ENCODE results near the gene TESK2.
A peak's percentile ranks its signal among the peaks of the same experiment; 100 is the strongest.

TESK2 gene

GRCh38 chr1:45501505-45501859 is 10.5 kb upstream of the TESK2 start:
- H4K91ac ChIP-seq (ENCODE audit: low read depth, low read length, poor library complexity), result no peak overlapping the region

DNA sequence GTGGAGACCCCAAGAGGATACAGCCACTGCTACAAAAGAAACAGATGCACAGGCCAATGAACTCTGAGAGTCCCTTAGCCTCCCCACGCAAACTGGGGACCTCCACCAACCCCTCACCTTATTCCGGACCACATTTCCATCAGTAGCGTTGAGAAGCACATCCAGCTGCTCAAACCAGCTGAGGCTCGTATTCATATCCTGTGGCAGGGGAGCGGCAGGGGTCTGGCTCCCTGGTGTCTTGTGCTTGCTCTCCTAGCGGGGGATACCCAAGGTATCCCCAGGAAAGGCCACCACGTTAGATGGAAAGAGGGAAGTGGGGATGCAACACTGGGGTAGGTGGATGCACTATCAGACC is 8.4 kb upstream of the TESK2 start:
- peak overlapping the region; percentile 85 for H3K4me2 ChIP-seq (ENCODE audit: insufficient read depth, low read length, poor library complexity, severe bottlenecking)
- peaks cover 4 to 10% of the 10 kb centered on the region in 2 donors for H3K4me1 ChIP-seq (ENCODE audit: control insufficient read depth in 2 of 2, insufficient read depth in 1 of 2, low read depth in 1 of 2, low read length in 2 of 2)
- no peaks in the 10 kb centered on the region for H3K27me3 ChIP-seq (ENCODE audit: control insufficient read depth in 3 of 3, insufficient read depth in 3 of 3, low read depth in 1 of 3, low read length in 3 of 3)
- peak overlapping the region; percentile 54 for H2BK5ac ChIP-seq (ENCODE audit: low read length)
- no peak overlapping the region for H2AK5ac ChIP-seq (ENCODE audit: low read depth, low read length)
- no peak overlapping the region for H3K4ac ChIP-seq (ENCODE audit: low read length)
- no peak overlapping the region for H4K91ac ChIP-seq (ENCODE audit: low read depth, low read length, poor library complexity)
- peak overlapping the region; percentile 60 for H3K14ac ChIP-seq (ENCODE audit: low read length)
- peak overlapping the region; percentile 11 for H3K23ac ChIP-seq (ENCODE audit: low read depth, low read length, poor library complexity)
- H2BK120ac ChIP-seq (ENCODE audit: low read depth, low read length), result no peak overlapping the region
- peak overlapping the region; percentile 65 to 88 for H3K4me3 ChIP-seq (ENCODE audit: low read length in 2 of 2)
- H2BK15ac ChIP-seq (ENCODE audit: low read length), result peak overlapping the region; percentile 10
- no peak overlapping the region for H2BK12ac ChIP-seq (ENCODE audit: low read length)
- DNase-seq (ENCODE audit: low spot score), result no peak
- no CpG with 5 or more reads among the region's 7 CpGs for WGBS, 2 donors (ENCODE audit: extremely low coverage in 2 of 2, insufficient read length in 2 of 2, insufficient replicate concordance in 1 of 2)
- H3K27ac ChIP-seq (replicated peaks; ENCODE audit: low read length), result no peak overlapping the region
- peak overlapping the region; percentile 38 for H3K18ac ChIP-seq (ENCODE audit: low read length)
- peak overlapping the region; percentile 85 for H2AFZ ChIP-seq (ENCODE audit: low read length)
- no peaks in the 10 kb centered on the region for H3K9me3 ChIP-seq (replicated peaks in 1 of 2; ENCODE audit: control insufficient read depth in 2 of 2, insufficient read depth in 1 of 2, low read depth in 1 of 2, low read length in 2 of 2)
- H3K36me3 ChIP-seq (replicated peaks in 1 of 2; ENCODE audit: control insufficient read depth in 2 of 2, insufficient read depth in 2 of 2, low read length in 2 of 2), result peaks cover 0 to 5% of the 10 kb centered on the region in 2 donors
- H4K8ac ChIP-seq (ENCODE audit: low read depth, low read length), result no peak overlapping the region
- peak overlapping the region; percentile 71 for H3K9ac ChIP-seq (ENCODE audit: low read depth, low read length, poor library complexity)
- H3K79me1 ChIP-seq (ENCODE audit: low read depth, low read length), result no peaks in the 10 kb centered on the region

More at GRCh38 chr1:45501505-45501859, 10.5 kb upstream of the TESK2 start:
- Histone ChIP-seq H2BK15ac (ENCODE audit: low read length) (no peak overlapping the region), H3K9ac (ENCODE audit: low read depth, low read length, poor library complexity) (no peak overlapping the region), H3K14ac (ENCODE audit: low read length) (no peak overlapping the region), H2BK120ac (ENCODE audit: low read depth, low read length) (no peak overlapping the region), H3K27ac (replicated peaks; ENCODE audit: low read length) (no peak overlapping the region), H3K23ac (ENCODE audit: low read depth, low read length, poor library complexity) (no peak overlapping the region), H3K9me3 (replicated peaks in 1 of 2; ENCODE audit: control insufficient read depth in 2 of 2, insufficient read depth in 1 of 2, low read depth in 1 of 2, low read length in 2 of 2) (no peaks in the 10 kb centered on the region), H3K4me1 (ENCODE audit: control insufficient read depth in 2 of 2, insufficient read depth in 1 of 2, low read depth in 1 of 2, low read length in 2 of 2) (peaks cover 4 to 10% of the 10 kb centered on the region in 2 donors), H4K8ac (ENCODE audit: low read depth, low read length) (no peak overlapping the region), H3K4me2 (ENCODE audit: insufficient read depth, low read length, poor library complexity, severe bottlenecking) (no peak overlapping the region), H3K27me3 (ENCODE audit: control insufficient read depth in 3 of 3, insufficient read depth in 3 of 3, low read depth in 1 of 3, low read length in 3 of 3) (no peaks in the 10 kb centered on the region), H3K4me3 (ENCODE audit: low read length in 2 of 2) (peak overlapping the region in 1 of 2 donors; percentile 65), H2AK5ac (ENCODE audit: low read depth, low read length) (no peak overlapping the region), H2BK12ac (ENCODE audit: low read length) (no peak overlapping the region), H2AFZ (ENCODE audit: low read length) (no peak overlapping the region), H3K4ac (ENCODE audit: low read length) (no peak overlapping the region), H3K79me1 (ENCODE audit: low read depth, low read length) (no peaks in the 10 kb centered on the region), H3K18ac (ENCODE audit: low read length) (no peak overlapping the region), H2BK5ac (ENCODE audit: low read length) (no peak overlapping the region), H3K36me3 (replicated peaks in 1 of 2; ENCODE audit: control insufficient read depth in 2 of 2, insufficient read depth in 2 of 2, low read length in 2 of 2) (peaks cover 0 to 5% of the 10 kb centered on the region in 2 donors)
- DNase-seq (ENCODE audit: low spot score), result no peak
- WGBS, 2 donors (ENCODE audit: extremely low coverage in 2 of 2, insufficient read length in 2 of 2, insufficient replicate concordance in 1 of 2), result no CpG with 5 or more reads among the region's 2 CpGs

DNA sequence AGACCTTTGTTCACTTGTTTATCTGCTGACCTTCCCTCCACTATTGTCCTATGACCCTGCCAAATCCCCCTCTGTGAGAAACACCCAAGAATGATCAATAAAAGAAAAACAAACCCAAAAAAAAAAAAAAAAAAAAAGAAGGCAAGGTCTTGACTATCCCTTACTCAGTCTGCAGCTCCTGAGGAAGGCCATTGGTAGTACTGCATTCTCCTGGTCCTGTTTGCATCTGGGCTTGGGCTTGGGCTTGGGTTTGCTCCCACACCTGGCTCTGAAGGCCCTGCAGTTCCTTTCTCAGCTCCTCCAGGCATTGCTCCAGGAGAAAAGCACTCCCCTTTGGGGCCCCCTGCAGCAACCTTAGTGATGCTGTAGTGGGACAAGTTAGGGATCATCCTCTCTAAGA is 7.3 kb upstream of the TESK2 start:
- Histone ChIP-seq H3K23ac (ENCODE audit: low read depth, low read length, poor library complexity) (no peak overlapping the region), H3K27me3 (ENCODE audit: control insufficient read depth in 3 of 3, insufficient read depth in 3 of 3, low read depth in 1 of 3, low read length in 3 of 3) (no peaks in the 10 kb centered on the region), H2BK12ac (ENCODE audit: low read length) (no peak overlapping the region), H3K4me1 (ENCODE audit: control insufficient read depth in 2 of 2, insufficient read depth in 1 of 2, low read depth in 1 of 2, low read length in 2 of 2) (peaks cover 4 to 10% of the 10 kb centered on the region in 2 donors), H3K4ac (ENCODE audit: low read length) (no peak overlapping the region), H3K14ac (ENCODE audit: low read length) (no peak overlapping the region), H2BK5ac (ENCODE audit: low read length) (no peak overlapping the region), H3K18ac (ENCODE audit: low read length) (no peak overlapping the region), H2BK120ac (ENCODE audit: low read depth, low read length) (no peak overlapping the region), H3K9me3 (replicated peaks in 1 of 2; ENCODE audit: control insufficient read depth in 2 of 2, insufficient read depth in 1 of 2, low read depth in 1 of 2, low read length in 2 of 2) (no peaks in the 10 kb centered on the region), H2AFZ (ENCODE audit: low read length) (no peak overlapping the region), H3K4me2 (ENCODE audit: insufficient read depth, low read length, poor library complexity, severe bottlenecking) (no peak overlapping the region), H3K36me3 (replicated peaks in 1 of 2; ENCODE audit: control insufficient read depth in 2 of 2, insufficient read depth in 2 of 2, low read length in 2 of 2) (no peaks in the 10 kb centered on the region), H3K79me1 (ENCODE audit: low read depth, low read length) (no peaks in the 10 kb centered on the region), H2AK5ac (ENCODE audit: low read depth, low read length) (no peak overlapping the region), H3K27ac (replicated peaks; ENCODE audit: low read length) (no peak overlapping the region), H4K8ac (ENCODE audit: low read depth, low read length) (no peak overlapping the region), H3K4me3 (ENCODE audit: low read length in 2 of 2) (no peak overlapping the region), H4K91ac (ENCODE audit: low read depth, low read length, poor library complexity) (no peak overlapping the region), H2BK15ac (ENCODE audit: low read length) (no peak overlapping the region), H3K9ac (ENCODE audit: low read depth, low read length, poor library complexity) (no peak overlapping the region)
- DNase-seq (ENCODE audit: low spot score), result no peak

DNA sequence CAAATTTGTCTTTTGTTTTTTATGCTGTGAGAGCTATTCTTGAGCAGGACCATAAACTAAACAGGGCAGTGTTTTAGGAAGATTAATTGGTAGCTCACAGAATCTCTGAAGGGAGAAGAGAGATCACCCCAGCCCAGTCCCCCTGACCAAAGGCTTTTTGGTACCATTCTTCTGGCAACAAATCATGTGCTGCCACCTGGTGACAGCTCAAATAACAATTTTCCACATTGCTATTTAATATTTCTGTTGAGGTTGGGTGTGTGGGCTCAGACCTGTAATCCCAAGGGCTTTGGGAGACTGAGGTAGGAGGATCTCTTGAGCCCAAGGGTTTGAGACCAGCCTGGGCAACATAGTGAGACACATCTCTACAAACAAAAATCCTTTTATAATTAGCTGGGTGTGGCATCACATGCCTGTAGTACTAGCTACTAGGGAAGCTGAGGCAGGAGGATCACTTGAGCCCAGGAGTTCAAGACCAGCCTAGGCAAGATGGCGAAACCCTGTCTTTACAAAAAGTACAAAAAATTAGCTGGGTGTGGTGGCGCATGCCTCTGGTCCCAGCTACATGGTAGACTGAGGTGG is 2.2 kb upstream of the TESK2 start:
- H4K8ac ChIP-seq (ENCODE audit: low read depth, low read length), result no peak overlapping the region
- H3K4me2 ChIP-seq (ENCODE audit: insufficient read depth, low read length, poor library complexity, severe bottlenecking), result no peak overlapping the region
- H3K4me3 ChIP-seq (ENCODE audit: low read length in 2 of 2), result no peak overlapping the region
- peaks cover 0 to 7% of the 10 kb centered on the region in 2 donors for H3K4me1 ChIP-seq (ENCODE audit: control insufficient read depth in 2 of 2, insufficient read depth in 1 of 2, low read depth in 1 of 2, low read length in 2 of 2)
- no peak overlapping the region for H3K18ac ChIP-seq (ENCODE audit: low read length)
- no peak overlapping the region for H4K91ac ChIP-seq (ENCODE audit: low read depth, low read length, poor library complexity)
- no peak overlapping the region for H3K9ac ChIP-seq (ENCODE audit: low read depth, low read length, poor library complexity)
- H2BK15ac ChIP-seq (ENCODE audit: low read length), result no peak overlapping the region
- H3K27ac ChIP-seq (replicated peaks; ENCODE audit: low read length), result no peak overlapping the region
- H3K36me3 ChIP-seq (replicated peaks in 1 of 2; ENCODE audit: control insufficient read depth in 2 of 2, insufficient read depth in 2 of 2, low read length in 2 of 2), result no peaks in the 10 kb centered on the region
- no CpG with 5 or more reads among the region's 2 CpGs for WGBS, 2 donors (ENCODE audit: extremely low coverage in 2 of 2, insufficient read length in 2 of 2, insufficient replicate concordance in 1 of 2)
- H2BK5ac ChIP-seq (ENCODE audit: low read length), result no peak overlapping the region
- H2AK5ac ChIP-seq (ENCODE audit: low read depth, low read length), result no peak overlapping the region
- DNase-seq (ENCODE audit: low spot score), result no peak
- H3K79me1 ChIP-seq (ENCODE audit: low read depth, low read length), result no peaks in the 10 kb centered on the region
- no peak overlapping the region for H2BK120ac ChIP-seq (ENCODE audit: low read depth, low read length)
- no peaks in the 10 kb centered on the region for H3K9me3 ChIP-seq (replicated peaks in 1 of 2; ENCODE audit: control insufficient read depth in 2 of 2, insufficient read depth in 1 of 2, low read depth in 1 of 2, low read length in 2 of 2)
- H2AFZ ChIP-seq (ENCODE audit: low read length), result no peak overlapping the region
- peaks cover 0 to 38% (median 11%) of the 10 kb centered on the region in 3 experiments for H3K27me3 ChIP-seq (ENCODE audit: control insufficient read depth in 3 of 3, insufficient read depth in 3 of 3, low read depth in 1 of 3, low read length in 3 of 3)
- H3K4ac ChIP-seq (ENCODE audit: low read length), result no peak overlapping the region
- no peak overlapping the region for H3K23ac ChIP-seq (ENCODE audit: low read depth, low read length, poor library complexity)
- no peak overlapping the region for H3K14ac ChIP-seq (ENCODE audit: low read length)
- H2BK12ac ChIP-seq (ENCODE audit: low read length), result no peak overlapping the region

Data from neuronal stem cell (in vitro differentiated cells).